ENCODE data around the gene PLBD1. TPM values are rescaled to one million over a fixed set of nuclear protein-coding genes. Genes with fewer than 3 reads are reported as not detected.

The PLBD1 gene
- polyA plus RNA-seq, 1 of the 3 experiments (the other 2 are of a cell fraction), result 0.10 TPM

DNA sequence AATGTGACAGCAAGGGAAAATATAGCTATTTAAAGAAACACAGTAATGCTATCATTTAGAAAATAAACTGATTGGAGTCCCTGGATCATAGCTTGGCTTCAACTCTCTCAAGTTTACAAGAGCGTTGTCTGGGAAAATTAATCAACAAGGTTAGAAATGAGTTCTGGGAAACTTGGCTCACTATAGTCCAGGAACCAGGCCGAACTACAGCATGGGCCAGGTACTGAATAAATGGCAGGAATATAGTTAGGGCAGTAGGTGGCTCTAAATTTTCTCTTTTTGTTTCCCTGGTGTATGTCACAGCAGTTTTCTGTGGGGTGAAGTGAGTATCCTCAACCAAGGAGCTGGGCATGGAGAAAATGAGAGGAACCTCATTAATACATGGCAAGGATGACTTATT is 72.4 kb downstream of the PLBD1 start:
- H3K9me2 ChIP-seq, result no peaks in the 10 kb centered on the region
- no peak for DNase-seq
- H3K79me2 ChIP-seq (ENCODE audit: insufficient read depth), result no peaks in the 10 kb centered on the region
- no peaks in the 10 kb centered on the region for H3K9me3 ChIP-seq
- H2AFZ ChIP-seq (ENCODE audit: low read depth), result no peak overlapping the region
- no peak for TF ChIP-seq FOXJ3 (CRISPR knock-in tag; IDR thresholded peaks at IDR 0.05)
- no peak for TF ChIP-seq EP300 (IDR thresholded peaks at IDR 0.05; ENCODE audit: borderline replicate concordance in 1 of 2, low read depth in 1 of 2, low read length in 1 of 2)
- no peak for TF ChIP-seq SIN3A (IDR thresholded peaks at IDR 0.05; ENCODE audit: borderline replicate concordance, low read depth, low read length)
- TF ChIP-seq, protein P1, sequence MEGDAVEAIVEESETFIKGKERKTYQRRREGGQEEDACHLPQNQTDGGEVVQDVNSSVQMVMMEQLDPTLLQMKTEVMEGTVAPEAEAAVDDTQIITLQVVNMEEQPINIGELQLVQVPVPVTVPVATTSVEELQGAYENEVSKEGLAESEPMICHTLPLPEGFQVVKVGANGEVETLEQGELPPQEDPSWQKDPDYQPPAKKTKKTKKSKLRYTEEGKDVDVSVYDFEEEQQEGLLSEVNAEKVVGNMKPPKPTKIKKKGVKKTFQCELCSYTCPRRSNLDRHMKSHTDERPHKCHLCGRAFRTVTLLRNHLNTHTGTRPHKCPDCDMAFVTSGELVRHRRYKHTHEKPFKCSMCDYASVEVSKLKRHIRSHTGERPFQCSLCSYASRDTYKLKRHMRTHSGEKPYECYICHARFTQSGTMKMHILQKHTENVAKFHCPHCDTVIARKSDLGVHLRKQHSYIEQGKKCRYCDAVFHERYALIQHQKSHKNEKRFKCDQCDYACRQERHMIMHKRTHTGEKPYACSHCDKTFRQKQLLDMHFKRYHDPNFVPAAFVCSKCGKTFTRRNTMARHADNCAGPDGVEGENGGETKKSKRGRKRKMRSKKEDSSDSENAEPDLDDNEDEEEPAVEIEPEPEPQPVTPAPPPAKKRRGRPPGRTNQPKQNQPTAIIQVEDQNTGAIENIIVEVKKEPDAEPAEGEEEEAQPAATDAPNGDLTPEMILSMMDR (IDR thresholded peaks at IDR 0.05), result no peak
- TF ChIP-seq, protein P2, sequence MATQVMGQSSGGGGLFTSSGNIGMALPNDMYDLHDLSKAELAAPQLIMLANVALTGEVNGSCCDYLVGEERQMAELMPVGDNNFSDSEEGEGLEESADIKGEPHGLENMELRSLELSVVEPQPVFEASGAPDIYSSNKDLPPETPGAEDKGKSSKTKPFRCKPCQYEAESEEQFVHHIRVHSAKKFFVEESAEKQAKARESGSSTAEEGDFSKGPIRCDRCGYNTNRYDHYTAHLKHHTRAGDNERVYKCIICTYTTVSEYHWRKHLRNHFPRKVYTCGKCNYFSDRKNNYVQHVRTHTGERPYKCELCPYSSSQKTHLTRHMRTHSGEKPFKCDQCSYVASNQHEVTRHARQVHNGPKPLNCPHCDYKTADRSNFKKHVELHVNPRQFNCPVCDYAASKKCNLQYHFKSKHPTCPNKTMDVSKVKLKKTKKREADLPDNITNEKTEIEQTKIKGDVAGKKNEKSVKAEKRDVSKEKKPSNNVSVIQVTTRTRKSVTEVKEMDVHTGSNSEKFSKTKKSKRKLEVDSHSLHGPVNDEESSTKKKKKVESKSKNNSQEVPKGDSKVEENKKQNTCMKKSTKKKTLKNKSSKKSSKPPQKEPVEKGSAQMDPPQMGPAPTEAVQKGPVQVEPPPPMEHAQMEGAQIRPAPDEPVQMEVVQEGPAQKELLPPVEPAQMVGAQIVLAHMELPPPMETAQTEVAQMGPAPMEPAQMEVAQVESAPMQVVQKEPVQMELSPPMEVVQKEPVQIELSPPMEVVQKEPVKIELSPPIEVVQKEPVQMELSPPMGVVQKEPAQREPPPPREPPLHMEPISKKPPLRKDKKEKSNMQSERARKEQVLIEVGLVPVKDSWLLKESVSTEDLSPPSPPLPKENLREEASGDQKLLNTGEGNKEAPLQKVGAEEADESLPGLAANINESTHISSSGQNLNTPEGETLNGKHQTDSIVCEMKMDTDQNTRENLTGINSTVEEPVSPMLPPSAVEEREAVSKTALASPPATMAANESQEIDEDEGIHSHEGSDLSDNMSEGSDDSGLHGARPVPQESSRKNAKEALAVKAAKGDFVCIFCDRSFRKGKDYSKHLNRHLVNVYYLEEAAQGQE (IDR thresholded peaks at IDR 0.05; ENCODE audit: low read depth, low read length), result no peak
- TF ChIP-seq MEF2A (IDR thresholded peaks at IDR 0.05; ENCODE audit: borderline replicate concordance, low read depth), result no peak
- no peak for TF ChIP-seq NRF1 (IDR thresholded peaks at IDR 0.05; ENCODE audit: low read depth, low read length)
- TF ChIP-seq JUND (IDR thresholded peaks at IDR 0.05), result no peak
- TF ChIP-seq, protein P3, sequence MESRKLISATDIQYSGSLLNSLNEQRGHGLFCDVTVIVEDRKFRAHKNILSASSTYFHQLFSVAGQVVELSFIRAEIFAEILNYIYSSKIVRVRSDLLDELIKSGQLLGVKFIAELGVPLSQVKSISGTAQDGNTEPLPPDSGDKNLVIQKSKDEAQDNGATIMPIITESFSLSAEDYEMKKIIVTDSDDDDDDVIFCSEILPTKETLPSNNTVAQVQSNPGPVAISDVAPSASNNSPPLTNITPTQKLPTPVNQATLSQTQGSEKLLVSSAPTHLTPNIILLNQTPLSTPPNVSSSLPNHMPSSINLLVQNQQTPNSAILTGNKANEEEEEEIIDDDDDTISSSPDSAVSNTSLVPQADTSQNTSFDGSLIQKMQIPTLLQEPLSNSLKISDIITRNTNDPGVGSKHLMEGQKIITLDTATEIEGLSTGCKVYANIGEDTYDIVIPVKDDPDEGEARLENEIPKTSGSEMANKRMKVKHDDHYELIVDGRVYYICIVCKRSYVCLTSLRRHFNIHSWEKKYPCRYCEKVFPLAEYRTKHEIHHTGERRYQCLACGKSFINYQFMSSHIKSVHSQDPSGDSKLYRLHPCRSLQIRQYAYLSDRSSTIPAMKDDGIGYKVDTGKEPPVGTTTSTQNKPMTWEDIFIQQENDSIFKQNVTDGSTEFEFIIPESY (IDR thresholded peaks at IDR 0.05; ENCODE audit: borderline replicate concordance, low read depth), result no peak
- TF ChIP-seq RXRA (IDR thresholded peaks at IDR 0.05; ENCODE audit: borderline replicate concordance, low read depth), result no peak
- TF ChIP-seq CHD2 (IDR thresholded peaks at IDR 0.05; ENCODE audit: low read length, partially characterized antibody), result no peak
- TF ChIP-seq IRF3 (IDR thresholded peaks at IDR 0.05; ENCODE audit: low read depth, low read length), result no peak
- CTCF ChIA-PET, result no interaction called here
- no peak overlapping the region for H3K27ac ChIP-seq (ENCODE audit: low read depth in 2 of 2, low read length in 1 of 2)
- H3K27me3 ChIP-seq (ENCODE audit: insufficient read depth), result no peaks in the 10 kb centered on the region
- no peaks in the 10 kb centered on the region for H3F3A ChIP-seq (replicated peaks; ENCODE audit: insufficient read depth)
- H3K4me3 ChIP-seq (ENCODE audit: low read depth in 2 of 2, low read length in 1 of 2), result no peak overlapping the region
- 100% methylated on average over 2 of the region's 2 CpGs for WGBS (ENCODE audit: low lambda C conversion rate)
- POLR2A ChIA-PET, result interaction anchor here (0.6 kb wide), 1 partner anchor 1726 kb away, joined by 3 read pairs; no protein-coding TSS in a partner anchor
- peaks cover 42 to 50% of the 10 kb centered on the region in 2 experiments for H3K36me3 ChIP-seq (replicated peaks in 1 of 2; ENCODE audit: control insufficient read depth in 1 of 2, insufficient read depth in 2 of 2, low read length in 1 of 2)
- H3K4me1 ChIP-seq (ENCODE audit: control insufficient read depth in 1 of 2, insufficient read depth in 2 of 2, low read depth in 1 of 2, low read length in 1 of 2), result no peaks in the 10 kb centered on the region
- no peak overlapping the region for H3K4me2 ChIP-seq
- H4K20me1 ChIP-seq (ENCODE audit: insufficient read depth), result no peaks in the 10 kb centered on the region
- no peak overlapping the region for H3K9ac ChIP-seq

All from SK-N-SH (cell line).